Stimulated activated CD4-positive, alpha-beta T cell treated with anti-CD3 and anti-CD28 coated beads, TNF-alpha, amount 100 ng/mL, for 24 hours (primary cell): ENCODE results near the gene SLC28A1.
"Not testable (repeated sequence)": the region's sequence is repeated elsewhere in the genome, so short reads cannot be mapped to it uniquely, and the experiment has no call there.

Experiments
- DNase-seq, 3 experiments: peaks; one replicate each; pipeline ENCODE4 v3.0.0-alpha.2; 2020; ENCODE audit warnings: low read depth in 3 of 3

Gene SLC28A1

DNA sequence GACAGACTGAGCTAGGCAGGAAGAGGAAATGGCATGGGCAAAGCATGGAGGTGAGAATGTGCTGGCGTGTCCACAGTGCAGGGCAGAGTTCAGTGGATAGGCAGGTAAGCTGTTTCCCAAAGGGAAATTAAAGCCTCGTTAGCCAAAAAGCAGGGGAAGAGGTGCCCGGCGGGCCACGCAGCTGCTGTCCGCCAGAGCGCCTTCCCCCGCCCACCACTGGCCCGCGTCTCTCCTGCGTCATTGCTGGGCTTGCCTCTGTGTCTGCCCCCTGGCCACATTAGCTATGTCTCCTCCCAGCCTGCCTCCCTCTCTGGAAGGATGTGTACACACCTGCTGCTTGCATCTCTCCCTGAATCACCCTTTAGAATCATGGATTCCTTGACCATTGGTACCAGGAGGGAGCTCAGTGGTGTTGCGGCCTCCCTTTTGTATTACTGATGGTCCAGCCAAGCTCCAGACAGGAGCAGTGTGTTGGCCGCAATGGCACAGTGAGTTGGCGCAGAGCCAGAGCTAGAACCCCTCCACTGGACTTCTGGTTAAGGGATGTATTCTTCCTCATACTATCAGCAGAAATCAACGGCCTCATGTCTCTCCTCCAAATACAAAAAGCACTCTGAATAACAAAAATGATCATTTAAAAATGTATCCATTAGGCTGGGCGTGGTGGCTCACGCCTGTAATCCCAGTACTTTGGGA is 26.6 kb downstream of the SLC28A1 start:
- DNase-seq = no peak

DNA sequence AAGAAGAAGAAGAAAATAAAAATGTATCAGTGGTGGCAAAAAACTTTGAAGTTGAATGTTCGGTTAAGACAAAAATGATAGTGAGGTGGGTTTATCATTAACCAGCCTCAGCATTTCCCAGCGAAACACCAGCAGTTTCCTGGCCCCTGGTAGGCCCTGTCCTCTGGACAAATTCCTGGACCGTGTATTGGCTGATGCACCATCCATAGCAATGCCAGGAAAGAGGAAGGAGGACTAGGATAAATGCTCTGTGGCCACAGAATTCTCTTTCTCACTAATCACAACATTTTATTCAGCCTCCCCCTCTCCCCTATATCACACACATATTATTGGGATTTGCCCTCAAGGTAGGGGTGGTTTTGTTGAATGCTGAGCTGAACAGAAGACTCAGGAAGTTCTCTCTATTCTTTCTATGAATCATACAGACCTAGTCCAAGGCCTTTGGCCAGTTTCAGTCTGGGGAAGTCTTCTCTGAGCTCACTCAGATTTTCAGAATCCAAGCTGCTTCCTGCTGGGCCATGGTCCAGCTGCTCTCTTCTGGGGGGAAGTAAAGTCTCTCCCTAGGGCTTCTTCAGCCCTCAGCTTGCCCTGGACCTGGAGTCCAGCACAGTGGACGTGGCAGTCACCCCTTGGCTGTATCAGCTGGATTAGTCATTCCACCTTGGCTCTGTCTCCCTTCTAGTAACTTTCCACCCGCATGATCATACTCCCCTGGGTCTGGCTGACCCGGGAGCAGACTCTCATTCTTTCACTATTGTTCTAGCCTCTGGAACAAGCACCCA is 27.6 kb downstream of the SLC28A1 start:
- DNase-seq = no peak

DNA sequence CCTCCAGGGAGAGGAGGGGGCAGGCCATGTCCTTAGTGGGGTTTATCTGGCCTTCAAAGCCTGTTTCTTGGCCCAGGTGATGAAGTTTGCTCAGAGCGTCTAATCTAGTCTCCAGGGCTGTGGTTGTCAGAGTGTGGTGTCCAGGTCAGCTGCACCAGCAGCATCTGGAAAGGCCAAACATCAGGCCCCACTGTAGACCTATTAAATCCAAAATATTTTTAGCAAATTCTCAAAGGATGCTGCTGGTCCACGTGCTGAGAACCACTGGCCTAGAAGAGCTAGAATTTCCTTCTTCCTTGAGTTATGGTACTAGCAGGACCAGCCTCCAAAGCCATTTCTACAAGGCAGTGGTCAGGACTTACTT is 28.9 kb downstream of the SLC28A1 start:
- DNase-seq = no peak

DNA sequence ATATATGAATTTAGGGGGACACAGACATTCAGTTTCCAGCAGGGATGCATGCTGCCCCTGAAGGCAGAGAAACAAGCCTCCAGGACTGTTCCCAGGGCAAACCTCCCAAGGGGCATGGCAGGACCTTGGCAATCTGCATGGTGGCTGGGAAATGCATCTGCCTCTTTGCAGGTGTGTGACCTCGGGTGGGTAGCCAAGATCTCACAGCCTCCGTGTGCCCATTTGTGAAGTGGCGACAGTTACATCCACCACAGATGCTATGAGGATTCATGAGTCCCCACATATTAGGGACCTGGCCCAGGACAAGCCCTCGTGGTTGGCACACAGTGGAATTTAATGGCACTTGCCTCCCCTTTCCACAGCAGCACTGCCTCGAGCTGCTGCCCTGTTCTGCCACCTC is 29.9 kb downstream of the SLC28A1 start:
- DNase-seq = no peak

DNA sequence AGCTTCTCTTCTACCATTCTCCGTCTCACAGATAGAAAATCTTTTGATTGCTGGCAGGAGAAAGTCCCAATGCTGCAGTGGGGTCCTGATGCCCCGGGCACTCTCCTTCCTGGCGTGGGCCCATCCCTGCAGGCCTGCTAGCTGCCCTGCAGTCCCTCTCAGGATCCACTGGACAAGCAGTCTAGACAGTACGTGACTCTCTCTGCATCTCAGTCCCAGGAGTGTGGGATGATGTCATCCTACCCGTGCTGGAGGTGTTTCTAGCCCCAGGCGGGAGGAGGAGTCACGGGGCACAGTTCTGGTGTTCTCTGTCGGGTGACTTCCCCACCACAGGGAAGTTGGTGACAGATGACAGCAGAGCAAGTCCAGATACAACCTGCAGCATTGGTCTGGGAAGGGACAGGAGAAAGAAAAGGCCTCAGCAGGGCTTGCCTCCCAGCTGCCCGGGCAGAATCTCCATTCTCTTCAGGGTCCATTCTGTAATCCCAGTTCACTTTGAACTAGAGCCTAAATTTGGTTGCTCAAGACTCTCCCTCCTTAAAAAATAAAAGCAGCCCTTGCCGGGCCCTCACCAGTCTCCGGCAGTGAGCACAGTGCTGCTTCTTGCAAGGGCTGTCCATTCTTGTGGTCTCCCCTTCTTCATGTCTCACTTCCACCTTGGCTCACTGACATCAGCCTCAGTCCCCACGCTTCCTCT is 30.6 kb downstream of the SLC28A1 start:
- peak in 2 of 3 experiments; percentile 2 to 60 for DNase-seq

DNA sequence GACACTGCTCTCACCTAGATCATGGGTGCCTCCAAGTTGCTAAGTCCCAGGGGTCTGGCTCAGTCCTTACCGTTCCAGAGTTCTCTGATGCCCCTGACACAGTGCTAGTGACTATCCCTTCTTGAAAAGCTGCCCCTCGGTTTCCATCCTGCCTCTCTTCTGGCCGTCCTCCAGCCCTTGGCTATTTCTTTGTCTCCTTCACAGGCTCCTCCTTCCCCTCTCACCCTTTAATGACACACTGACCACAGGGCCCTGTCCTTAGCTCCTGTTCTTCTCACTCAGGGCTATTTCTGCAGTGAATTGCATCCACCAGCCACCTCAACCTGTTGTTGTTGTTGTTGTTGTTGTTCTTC is 31.1 kb downstream of the SLC28A1 start:
- DNase-seq = no peak

DNA sequence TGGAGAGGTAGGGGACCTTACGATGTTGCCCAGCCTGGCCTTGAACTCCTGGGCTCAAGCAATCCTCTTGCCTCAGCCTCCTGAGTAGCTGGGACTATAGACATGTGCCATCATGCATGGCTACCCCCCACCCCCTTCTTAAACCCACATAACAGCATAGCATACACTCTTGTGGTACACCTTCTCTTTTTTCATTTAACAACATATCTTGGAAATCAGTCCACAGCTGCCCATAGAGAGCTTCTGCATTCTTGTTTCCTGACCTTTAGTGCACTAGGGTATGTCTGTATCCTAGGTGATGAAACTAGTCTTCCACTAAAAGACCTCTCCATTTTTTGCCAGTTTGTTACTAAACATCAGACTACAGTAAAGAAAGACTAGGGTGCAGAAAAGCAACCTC is 33.0 kb downstream of the SLC28A1 start:
- no peak for DNase-seq

DNA sequence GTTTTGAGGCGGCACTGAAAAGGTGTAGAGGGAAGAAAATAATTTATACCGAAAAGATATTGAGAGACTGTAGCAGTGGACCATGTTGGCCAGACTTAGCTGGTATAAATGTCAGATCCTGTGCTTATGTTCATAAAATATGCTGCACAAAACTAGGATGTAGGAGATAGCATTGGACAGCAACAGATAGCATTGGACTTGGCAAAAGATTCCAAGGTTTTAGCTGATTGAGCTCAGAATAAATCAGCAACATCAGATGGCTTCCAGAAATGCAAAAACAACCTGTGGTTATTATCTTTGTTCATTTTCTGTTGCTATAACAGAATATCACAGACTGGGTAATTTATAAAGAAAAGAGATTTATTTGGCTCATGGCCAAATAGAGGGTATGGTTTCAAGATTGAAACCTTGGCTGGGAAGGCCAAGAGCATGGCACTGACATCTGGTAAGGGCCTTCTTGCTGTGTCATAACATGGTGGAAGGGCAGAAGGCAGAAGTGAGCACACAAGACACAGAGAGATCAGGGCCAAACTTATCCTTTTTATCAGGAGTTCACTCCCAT is 34.7 kb downstream of the SLC28A1 start:
- no peak for DNase-seq

DNA sequence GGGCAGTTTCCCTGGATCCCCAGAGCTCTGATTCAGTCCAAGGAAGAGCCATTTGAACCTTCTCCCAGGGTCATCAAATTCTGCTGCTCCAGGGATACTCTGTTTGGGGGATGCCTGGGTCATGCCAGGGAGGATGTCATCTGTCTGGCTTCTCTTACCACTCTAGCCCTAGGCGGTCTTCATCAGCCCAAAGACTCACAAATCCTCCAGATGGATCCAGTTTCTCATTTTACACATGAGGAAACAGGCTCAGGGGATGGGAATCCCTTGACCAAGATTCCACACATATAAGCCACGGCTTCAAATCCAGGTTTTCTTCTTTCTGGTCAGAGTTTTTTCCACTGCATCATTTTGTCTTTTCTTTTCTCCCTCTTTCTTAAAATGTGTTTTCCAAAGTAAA is 36.7 kb downstream of the SLC28A1 start:
- DNase-seq = no peak

DNA sequence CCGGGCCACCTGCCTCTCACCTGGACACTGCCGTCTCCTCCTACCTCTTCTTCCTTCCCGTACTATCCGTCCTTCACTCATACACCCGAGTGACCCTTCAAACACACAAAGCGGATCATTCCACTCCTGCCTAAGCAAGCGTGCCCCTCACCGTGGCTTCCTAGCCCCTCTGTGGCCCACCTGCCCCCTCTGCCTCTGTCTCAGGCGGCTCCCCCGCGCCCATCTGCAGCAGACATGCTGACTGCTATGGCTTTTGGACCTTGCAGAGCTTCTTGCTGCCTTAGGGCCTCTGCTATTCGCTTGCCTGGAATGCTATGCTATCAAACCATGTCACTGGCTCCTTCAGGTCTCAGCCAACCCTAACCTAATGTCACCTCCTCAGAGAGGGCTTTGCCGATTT is 38.1 kb downstream of the SLC28A1 start:
- no peak for DNase-seq

DNA sequence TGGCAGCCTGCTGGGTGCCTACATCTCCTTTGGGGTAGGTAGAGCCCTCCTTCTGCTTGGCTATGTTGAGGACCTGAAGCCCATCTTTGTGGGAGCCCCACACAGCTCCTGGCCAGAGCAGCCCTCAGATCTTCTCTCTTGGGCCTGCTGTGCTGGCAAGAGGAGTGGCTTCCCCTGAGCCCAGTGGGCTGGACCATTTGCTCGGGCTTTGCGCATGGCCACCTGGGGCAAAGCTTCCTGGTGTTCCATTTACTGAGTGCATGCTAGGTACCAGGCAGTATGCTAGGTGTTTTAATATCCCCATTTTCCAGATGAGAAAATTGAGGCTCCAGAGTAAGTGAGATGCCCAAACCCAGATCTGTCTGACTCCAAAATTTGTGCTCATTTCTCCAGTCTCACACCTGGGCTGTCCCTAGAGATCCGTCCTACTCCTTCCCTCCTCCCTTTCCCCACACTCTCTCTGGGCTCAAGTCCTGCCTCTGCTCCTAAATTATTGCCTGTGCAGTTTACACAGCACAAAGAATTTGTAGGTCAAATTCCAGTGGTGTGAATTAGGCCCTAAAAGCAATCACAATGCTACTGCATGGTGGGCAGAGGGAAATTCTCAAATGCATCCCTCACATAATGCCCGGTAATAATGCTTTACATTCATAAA is 39.7 kb downstream of the SLC28A1 start:
- no peak for DNase-seq

DNA sequence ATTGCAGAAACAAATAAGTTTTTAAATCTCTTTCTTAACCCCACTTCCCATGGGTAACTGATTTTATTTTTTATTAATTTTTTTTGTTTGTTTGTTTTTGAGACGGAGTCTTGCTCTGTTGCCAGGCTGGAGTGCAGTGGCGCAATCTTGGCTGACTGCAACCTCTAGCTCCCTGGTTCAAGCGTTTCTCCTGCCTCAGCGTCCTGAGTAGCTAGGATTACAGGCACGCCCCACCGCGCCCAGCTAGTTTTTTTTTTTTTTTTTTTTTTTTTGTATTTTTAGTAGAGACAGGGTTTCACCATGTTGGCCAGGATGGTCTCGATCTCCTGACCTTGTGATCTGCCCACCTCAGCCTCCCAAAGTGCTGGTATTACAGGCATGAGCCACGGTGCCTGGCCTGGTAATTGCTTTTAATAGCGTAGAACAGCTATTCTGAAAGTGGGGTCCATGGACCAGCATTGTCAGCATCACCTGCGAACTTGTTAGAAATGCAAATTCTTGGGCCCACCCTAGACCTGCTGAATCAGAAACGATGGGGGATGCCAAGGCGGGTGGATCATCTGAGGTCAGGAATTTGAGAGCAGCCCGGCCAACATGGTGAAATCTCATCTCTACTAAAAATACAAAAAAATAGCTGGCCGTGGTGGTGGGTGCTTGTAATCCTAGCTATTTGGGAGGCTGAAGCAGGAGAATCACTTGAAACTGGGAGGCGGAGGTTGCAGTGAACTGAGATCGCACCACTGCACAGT is 40.5 kb downstream of the SLC28A1 start:
- not testable (repeated sequence) for DNase-seq

DNA sequence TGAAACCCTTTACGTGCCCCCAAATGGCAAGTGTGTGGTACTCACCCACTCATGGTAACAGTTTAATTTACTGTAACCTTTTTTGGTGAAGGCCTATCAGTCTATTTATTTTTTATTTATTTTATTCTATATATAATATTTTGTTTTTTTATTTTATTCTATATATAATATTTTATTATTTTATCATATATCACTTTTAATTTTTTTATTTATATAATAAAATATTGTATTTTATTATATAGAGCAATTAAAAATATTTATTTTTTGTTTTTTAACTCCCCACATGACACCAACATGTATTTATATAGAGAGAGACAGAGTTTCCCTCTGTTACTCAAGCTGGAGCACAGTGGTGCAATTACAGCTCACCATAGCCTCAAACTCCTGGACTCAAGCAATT is 41.4 kb downstream of the SLC28A1 start:
- DNase-seq = no peak

DNA sequence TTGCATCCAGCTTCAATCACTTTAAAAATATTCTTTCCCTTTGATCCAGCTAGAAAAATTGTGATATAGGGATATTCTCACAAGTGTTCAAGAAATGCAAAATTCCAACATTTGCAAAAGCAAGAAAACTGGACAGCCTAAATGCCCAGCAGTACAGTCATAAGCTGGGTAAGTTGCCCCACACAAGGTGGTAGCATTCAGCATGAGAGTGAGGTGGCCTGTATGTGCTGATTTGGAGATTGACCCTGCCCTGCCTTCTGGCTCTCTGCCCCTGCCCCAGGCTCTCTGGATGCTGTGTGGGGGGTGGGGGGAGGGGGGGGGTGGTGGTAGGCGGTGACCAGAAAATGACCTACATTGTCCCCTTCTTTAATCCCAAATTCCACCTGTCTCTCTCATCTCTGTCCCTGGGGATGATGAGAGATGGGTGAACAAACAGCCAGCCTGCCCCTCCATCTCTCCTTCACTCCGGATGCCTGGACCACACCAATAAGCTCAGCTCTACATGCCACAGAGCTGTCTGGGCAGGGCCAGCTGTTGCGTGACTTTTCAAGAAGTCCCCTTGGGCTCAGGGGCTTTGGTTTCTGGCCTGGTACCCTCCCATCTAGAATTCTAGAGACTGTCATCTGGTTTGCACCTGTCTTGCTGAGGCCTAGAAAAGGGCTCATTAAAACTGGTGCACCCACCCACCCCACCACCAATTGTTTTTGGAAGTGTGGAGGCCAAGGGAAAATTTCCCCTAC is 42.2 kb downstream of the SLC28A1 start:
- DNase-seq = no peak

DNA sequence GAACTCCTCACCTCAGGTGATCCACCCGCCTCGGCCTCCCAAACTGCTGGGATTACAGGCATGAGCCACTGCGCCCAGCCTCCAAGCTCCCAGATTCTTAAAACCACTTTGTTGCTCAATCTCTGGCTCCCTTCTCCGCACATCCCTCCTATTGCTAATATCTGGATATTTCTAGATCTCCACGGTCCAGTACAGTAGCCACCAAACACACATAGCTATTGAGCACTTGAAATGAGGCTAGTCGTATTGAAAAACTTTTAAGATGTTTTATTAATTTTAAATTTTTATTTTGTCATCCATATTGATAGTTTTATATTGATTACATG is 44.3 kb downstream of the SLC28A1 start:
- no peak for DNase-seq

DNA sequence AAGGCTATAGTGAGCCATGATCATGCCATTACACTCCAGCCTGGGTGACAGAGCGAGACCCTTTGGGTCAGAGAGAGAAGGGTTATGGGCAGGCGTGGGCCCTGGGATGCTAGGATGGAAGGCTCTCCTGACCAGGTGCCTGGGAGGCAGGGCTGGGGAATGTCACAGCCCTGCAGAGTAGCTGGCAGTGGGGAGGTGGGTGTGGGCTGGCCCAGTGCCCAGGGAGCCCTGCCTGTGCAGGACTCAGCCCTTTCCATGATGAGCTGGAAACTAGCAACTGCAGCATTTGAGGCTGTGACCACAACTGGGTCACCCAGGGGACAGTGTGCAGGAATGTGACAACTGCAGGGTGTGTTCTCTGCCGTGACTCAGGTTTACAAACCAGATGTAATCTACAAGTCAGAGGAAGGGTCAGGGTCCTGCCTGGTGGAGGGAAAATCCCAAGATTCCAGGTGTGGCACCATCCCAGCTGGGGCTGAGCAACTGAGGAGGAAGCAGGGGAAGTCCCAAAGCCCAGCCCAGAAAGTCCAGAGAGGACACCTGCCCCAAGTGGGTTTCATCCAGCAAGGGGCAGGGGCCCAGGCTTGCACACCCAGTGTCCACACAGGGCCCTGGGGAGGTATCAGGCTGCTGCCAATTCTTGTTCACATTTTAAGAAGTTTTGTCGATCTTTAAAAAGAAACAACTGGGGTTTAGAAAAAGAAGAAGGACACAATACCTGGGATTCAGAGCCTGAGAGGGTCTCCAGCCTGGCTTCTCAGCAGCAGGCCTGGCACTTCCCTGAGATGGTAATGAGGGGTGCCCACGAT is 45.5 kb downstream of the SLC28A1 start:
- peak in 1 of 3 experiments; percentile 13 for DNase-seq

DNA sequence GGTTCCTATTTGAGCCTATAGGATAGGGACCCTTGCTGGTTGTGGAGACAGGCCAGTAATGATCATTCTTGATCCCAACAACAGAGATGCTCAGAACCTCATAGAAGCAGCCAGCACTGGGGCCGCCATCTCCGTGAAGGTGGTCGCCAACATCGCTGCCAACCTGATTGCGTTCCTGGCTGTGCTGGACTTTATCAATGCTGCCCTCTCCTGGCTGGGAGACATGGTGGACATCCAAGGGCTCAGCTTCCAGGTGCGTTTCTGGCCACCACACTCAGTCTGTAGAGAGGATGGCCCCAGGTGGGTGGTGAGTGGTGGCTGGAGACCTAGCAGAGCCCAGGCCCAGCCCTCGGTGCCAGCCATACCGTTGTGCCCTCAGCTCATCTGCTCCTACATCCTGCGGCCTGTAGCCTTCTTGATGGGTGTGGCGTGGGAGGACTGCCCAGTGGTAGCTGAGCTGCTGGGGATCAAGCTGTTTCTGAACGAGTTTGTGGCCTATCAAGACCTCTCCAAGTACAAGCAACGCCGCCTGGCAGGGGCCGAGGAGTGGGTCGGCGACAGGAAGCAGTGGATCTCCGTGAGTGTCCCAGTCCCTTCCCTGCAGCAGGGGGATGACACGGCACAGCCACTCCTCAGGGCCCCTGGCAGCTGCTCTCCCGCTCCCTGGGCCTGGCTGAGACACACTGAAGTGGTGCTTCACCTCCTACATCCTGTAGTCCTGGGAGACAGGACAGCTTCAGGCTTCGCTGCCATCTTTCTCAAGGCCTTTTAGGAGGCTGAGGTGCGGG is 50.7 kb downstream of the SLC28A1 start:
- DNase-seq = no peak

DNA sequence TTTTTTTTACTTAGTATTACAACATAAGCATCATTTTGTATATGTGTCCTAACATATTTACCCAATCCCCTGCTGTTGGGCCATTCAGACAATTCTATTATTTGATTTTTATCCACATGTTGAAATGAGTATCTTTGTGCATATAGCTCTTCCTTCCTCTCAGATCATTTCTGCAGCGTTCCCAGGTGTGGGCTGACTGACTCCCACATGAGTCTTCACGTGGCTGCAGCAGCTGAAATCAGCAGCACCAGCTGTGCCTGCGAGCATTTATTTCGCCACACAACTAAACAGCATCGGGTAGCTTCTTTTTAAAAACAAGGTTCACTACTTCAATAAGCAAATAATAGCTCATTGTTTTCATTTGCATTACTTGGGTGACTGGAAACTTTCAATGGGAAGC is 52.7 kb downstream of the SLC28A1 start:
- DNase-seq = no peak

DNA sequence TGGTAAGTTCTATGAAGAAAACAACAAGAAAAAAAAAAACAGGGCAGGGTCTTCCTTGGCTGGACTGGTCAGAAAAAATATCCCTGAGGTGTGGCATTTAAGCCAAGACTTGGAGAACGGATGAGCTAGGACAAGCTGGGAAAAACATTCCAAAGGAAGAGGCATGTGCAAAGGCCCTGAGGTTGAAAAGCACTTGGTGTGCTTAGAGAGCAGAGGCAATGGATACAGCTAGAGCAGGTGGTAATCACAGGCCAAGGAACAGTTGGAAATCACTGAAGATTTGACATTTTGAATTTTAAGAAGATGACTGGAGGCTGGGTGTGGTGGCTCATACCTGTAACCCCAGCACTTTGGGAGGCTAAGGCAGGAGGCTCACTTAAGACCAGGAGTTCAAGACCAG is 54.3 kb downstream of the SLC28A1 start:
- no peak for DNase-seq
